Neuronal stem cell (in vitro differentiated cells): ENCODE data around the gene HEXIM2.

ENCODE experiments used
- DNase-seq: peaks from one replicate; pipeline ENCODE4 v3.0.0-alpha.2; 2013; ENCODE audit warnings: low spot score
- H2AFZ ChIP-seq: one replicate; pipeline ENCODE4 v1.6.1; 2013; ENCODE audit warnings: mild to moderate bottlenecking, low read length, inconsistent platforms
- H2AK5ac ChIP-seq: 2 replicates; pipeline ENCODE4 v1.6.1; 2013; ENCODE audit warnings: low read depth, mild to moderate bottlenecking, inconsistent platforms, low read length, moderate library complexity, mixed read lengths
- H2BK120ac ChIP-seq: 2 replicates; pipeline ENCODE4 v1.6.1; 2013; ENCODE audit warnings: low read depth, mild to moderate bottlenecking, inconsistent platforms, low read length, moderate library complexity, mixed read lengths
- H2BK12ac ChIP-seq: one replicate; pipeline ENCODE4 v1.6.1; 2013; ENCODE audit warnings: low read length, inconsistent platforms
- H2BK15ac ChIP-seq: 2 replicates; pipeline ENCODE4 v1.6.1; 2013; ENCODE audit warnings: mild to moderate bottlenecking, low read length, inconsistent platforms, mixed read lengths
- H2BK5ac ChIP-seq: one replicate; pipeline ENCODE4 v1.6.1; 2013; ENCODE audit warnings: inconsistent platforms, mild to moderate bottlenecking, low read length, moderate library complexity
- H3K14ac ChIP-seq: one replicate; pipeline ENCODE4 v1.6.1; 2013; ENCODE audit warnings: low read length, inconsistent platforms
- H3K18ac ChIP-seq: 2 replicates; pipeline ENCODE4 v1.6.1; 2013; ENCODE audit warnings: low read length, inconsistent platforms
- H3K23ac ChIP-seq: 2 replicates; pipeline ENCODE4 v1.6.1; 2013; ENCODE audit warnings: low read depth, mild to moderate bottlenecking, mixed read lengths, low read length, inconsistent platforms; ENCODE audit not compliant: poor library complexity
- H3K27ac ChIP-seq: replicated peaks from 3 replicates; pipeline ENCODE4 v1.5.1; 2013; ENCODE audit warnings: low read length, inconsistent platforms
- H3K27me3 ChIP-seq, 3 experiments: 2 replicates each; pipeline ENCODE4 v1.6.1; 2013; ENCODE audit warnings: low read length in 3 of 3, mild to moderate bottlenecking in 2 of 3, inconsistent platforms in 1 of 3, low read depth in 1 of 3, mixed read lengths in 1 of 3, moderate library complexity in 1 of 3; ENCODE audit not compliant: control insufficient read depth in 3 of 3, insufficient read depth in 3 of 3
- H3K36me3 ChIP-seq, 2 donors: replicated peaks in 1 of 2; 2 replicates each; pipeline ENCODE4 v1.6.1; 2013; ENCODE audit warnings: low read length in 2 of 2; ENCODE audit not compliant: control insufficient read depth in 2 of 2, insufficient read depth in 2 of 2
- H3K4ac ChIP-seq: 2 replicates; pipeline ENCODE4 v1.6.1; 2013; ENCODE audit warnings: inconsistent platforms, mild to moderate bottlenecking, low read length, moderate library complexity
- H3K4me1 ChIP-seq, 2 donors: 1 replicate in 1 of 2; 2 replicates in 1 of 2; pipeline ENCODE4 v1.6.1; 2013; ENCODE audit warnings: low read length in 2 of 2, low read depth in 1 of 2; ENCODE audit not compliant: control insufficient read depth in 2 of 2, insufficient read depth in 1 of 2
- H3K4me2 ChIP-seq: one replicate; pipeline ENCODE4 v1.6.1; 2013; ENCODE audit warnings: mild to moderate bottlenecking, low read length, inconsistent platforms; ENCODE audit not compliant: insufficient read depth, poor library complexity, severe bottlenecking
- H3K4me3 ChIP-seq, 2 donors: 2 replicates each; pipeline ENCODE4 v1.5.1; 2013; ENCODE audit warnings: low read length in 2 of 2, mild to moderate bottlenecking in 2 of 2, inconsistent platforms in 1 of 2, moderate library complexity in 1 of 2
- H3K79me1 ChIP-seq: one replicate; pipeline ENCODE4 v1.6.1; 2013; ENCODE audit warnings: low read depth, mild to moderate bottlenecking, inconsistent platforms, low read length, moderate library complexity
- H3K9ac ChIP-seq: one replicate; pipeline ENCODE4 v1.6.1; 2013; ENCODE audit warnings: mild to moderate bottlenecking, low read depth, low read length, inconsistent platforms; ENCODE audit not compliant: poor library complexity
- H3K9me3 ChIP-seq, 2 donors: replicated peaks in 1 of 2; 2 replicates each; pipeline versions ENCODE3 to v1.6.1; 2013; ENCODE audit warnings: low read length in 2 of 2, mild to moderate bottlenecking in 2 of 2, inconsistent platforms in 1 of 2, low read depth in 1 of 2, mixed read lengths in 1 of 2, moderate library complexity in 1 of 2; ENCODE audit not compliant: control insufficient read depth in 2 of 2, insufficient read depth in 1 of 2
- H4K8ac ChIP-seq: one replicate; pipeline ENCODE4 v1.6.1; 2013; ENCODE audit warnings: low read depth, mild to moderate bottlenecking, inconsistent platforms, low read length, moderate library complexity
- H4K91ac ChIP-seq: one replicate; pipeline ENCODE4 v1.6.1; 2013; ENCODE audit warnings: low read length, low read depth, mild to moderate bottlenecking, inconsistent platforms; ENCODE audit not compliant: poor library complexity
- WGBS, 2 donors: extraction: QIAGEN DNeasy Blood & Tissue Kit; methylation state at CpG; one replicate each; pipeline ENCODE4 v1.1.7; 2013; ENCODE audit warnings: missing lambda C conversion rate in 2 of 2, mixed read lengths in 1 of 2; ENCODE audit not compliant: insufficient read length in 2 of 2, insufficient replicate concordance in 1 of 2; ENCODE audit errors: extremely low coverage in 2 of 2; 5-methylcytosine and 5-hydroxymethylcytosine counted together

The HEXIM2 gene

GRCh38 chr17:45150911-45151809 lies 10.5 kb upstream of the HEXIM2 start:
- Histone ChIP-seq H3K36me3 (peaks cover 0 to 4% of the 10 kb centered on the region in 2 donors), H3K79me1 (peaks cover 7% of the 10 kb centered on the region), H4K91ac (no peak overlapping the region), H3K4me3 (peak overlapping the region in 1 of 2 donors; percentile 98), H3K9me3 (no peaks in the 10 kb centered on the region), H3K27ac (no peak overlapping the region), H2BK15ac (no peak overlapping the region), H3K4ac (no peak overlapping the region), H3K4me2 (no peak overlapping the region), H2BK120ac (no peak overlapping the region), H3K14ac (no peak overlapping the region), H3K9ac (no peak overlapping the region), H3K27me3 (no peaks in the 10 kb centered on the region), H2AK5ac (no peak overlapping the region), H3K18ac (no peak overlapping the region), H3K4me1 (peaks cover 3 to 12% of the 10 kb centered on the region in 2 donors), H2BK12ac (no peak overlapping the region), H2BK5ac (no peak overlapping the region), H2AFZ (no peak overlapping the region), H3K23ac (no peak overlapping the region), H4K8ac (no peak overlapping the region)
- DNase-seq = no peak
- WGBS, 2 donors = no CpG with 5 or more reads among the region's 8 CpGs

DNA sequence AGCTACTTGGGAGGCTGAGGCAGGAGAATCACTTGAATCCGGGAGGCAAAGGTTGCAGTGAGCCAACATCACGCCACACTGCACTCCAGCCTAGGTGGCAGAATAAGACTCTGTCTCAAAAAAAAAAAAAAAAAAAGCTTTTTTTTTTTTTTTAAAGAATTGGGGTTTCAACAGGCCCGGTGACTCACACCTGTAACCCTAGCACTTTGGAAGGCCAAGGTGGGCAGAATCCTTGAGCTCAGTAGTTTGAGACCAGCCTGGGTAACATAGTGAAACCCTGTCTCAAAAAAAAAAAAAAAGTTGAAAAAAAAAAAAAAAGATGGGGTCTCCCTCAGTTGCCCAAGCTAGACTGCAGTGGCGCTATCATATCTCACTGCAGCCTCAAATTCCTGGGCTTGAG lies 6.6 kb upstream of the HEXIM2 start:
- H3K14ac ChIP-seq = no peak overlapping the region
- peaks cover 0 to 18% of the 10 kb centered on the region in 2 donors for H3K36me3 ChIP-seq
- H3K79me1 ChIP-seq = peaks cover 2% of the 10 kb centered on the region
- H3K4ac ChIP-seq = no peak overlapping the region
- H3K9me3 ChIP-seq = no peaks in the 10 kb centered on the region
- H3K18ac ChIP-seq = no peak overlapping the region
- H3K27me3 ChIP-seq = no peaks in the 10 kb centered on the region
- H4K8ac ChIP-seq = no peak overlapping the region
- peaks cover 1 to 11% of the 10 kb centered on the region in 2 donors for H3K4me1 ChIP-seq
- H3K27ac ChIP-seq = no peak overlapping the region
- no peak overlapping the region for H2BK5ac ChIP-seq
- no peak overlapping the region for H3K4me2 ChIP-seq
- no peak overlapping the region for H3K4me3 ChIP-seq
- no peak overlapping the region for H4K91ac ChIP-seq
- no peak overlapping the region for H2BK120ac ChIP-seq
- WGBS, 2 donors = no CpG with 5 or more reads among the region's 4 CpGs
- H3K23ac ChIP-seq = no peak overlapping the region
- H2AFZ ChIP-seq = no peak overlapping the region
- no peak overlapping the region for H2BK15ac ChIP-seq
- no peak overlapping the region for H2BK12ac ChIP-seq
- H3K9ac ChIP-seq = no peak overlapping the region
- no peak for DNase-seq
- no peak overlapping the region for H2AK5ac ChIP-seq

DNA sequence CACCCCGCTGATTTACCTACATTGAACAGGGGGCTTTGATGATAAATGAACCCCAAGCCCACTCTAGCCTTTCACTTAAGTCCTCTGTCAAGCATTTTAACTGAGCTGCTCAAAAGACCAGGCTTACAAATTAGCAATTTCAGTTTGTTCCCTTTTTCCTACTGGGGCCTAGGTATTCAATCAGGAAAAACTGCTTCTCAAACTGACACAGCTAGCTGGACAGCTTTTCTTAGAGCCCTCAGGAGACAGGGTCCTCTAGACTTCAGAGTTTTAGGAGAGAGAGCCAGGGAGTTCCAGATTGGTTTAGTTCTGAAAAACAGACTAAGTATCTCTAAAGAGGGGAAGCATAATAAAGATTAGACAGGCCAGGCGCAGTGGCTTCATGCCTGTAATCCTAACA lies 6.2 kb upstream of the HEXIM2 start:
- Histone ChIP-seq H2BK5ac (no peak overlapping the region), H2BK12ac (no peak overlapping the region), H3K27ac (no peak overlapping the region), H3K79me1 (peaks cover 2% of the 10 kb centered on the region), H3K23ac (no peak overlapping the region), H3K4me2 (no peak overlapping the region), H4K91ac (no peak overlapping the region), H3K14ac (no peak overlapping the region), H3K36me3 (peaks cover 0 to 16% of the 10 kb centered on the region in 2 donors), H3K18ac (no peak overlapping the region), H2BK120ac (no peak overlapping the region), H2AK5ac (no peak overlapping the region), H2BK15ac (no peak overlapping the region), H3K4ac (no peak overlapping the region), H3K4me3 (no peak overlapping the region), H3K9ac (no peak overlapping the region), H4K8ac (no peak overlapping the region), H2AFZ (no peak overlapping the region), H3K4me1 (peaks cover 1 to 11% of the 10 kb centered on the region in 2 donors), H3K27me3 (no peaks in the 10 kb centered on the region), H3K9me3 (no peaks in the 10 kb centered on the region)
- DNase-seq = no peak
- WGBS, 2 donors = no CpG with 5 or more reads among the region's 2 CpGs

DNA sequence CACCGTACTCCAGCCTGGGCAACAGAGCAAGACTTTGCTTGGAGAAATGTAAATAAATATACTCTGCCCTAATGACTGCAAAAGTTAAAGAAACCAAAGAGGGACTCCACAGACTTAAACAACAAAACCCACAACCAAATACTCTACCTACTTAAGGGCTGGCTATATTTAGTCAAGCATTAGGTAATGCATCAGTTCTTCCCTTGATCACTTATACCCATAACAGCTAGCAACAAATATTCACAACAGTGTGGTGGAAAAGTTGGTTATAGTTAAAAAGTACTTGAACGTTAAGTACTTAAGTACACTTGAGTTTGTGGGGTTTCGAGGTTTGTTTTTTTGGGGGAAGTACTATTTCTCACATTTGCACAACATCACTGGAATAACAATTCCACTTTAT lies 5.4 kb upstream of the HEXIM2 start:
- H3K27ac ChIP-seq = no peak overlapping the region
- H3K4me2 ChIP-seq = no peak overlapping the region
- H3K9me3 ChIP-seq = no peaks in the 10 kb centered on the region
- H2BK120ac ChIP-seq = no peak overlapping the region
- no peak overlapping the region for H4K91ac ChIP-seq
- H4K8ac ChIP-seq = no peak overlapping the region
- no peak for DNase-seq
- H3K23ac ChIP-seq = no peak overlapping the region
- WGBS, 2 donors = no CpG with 5 or more reads among the region's 3 CpGs
- no peak overlapping the region for H2BK5ac ChIP-seq
- H3K4me3 ChIP-seq = no peak overlapping the region
- H2AK5ac ChIP-seq = no peak overlapping the region
- no peak overlapping the region for H2BK12ac ChIP-seq
- no peak overlapping the region for H3K18ac ChIP-seq
- no peak overlapping the region for H2AFZ ChIP-seq
- no peak overlapping the region for H3K14ac ChIP-seq
- no peaks in the 10 kb centered on the region for H3K27me3 ChIP-seq
- peaks cover 1 to 6% of the 10 kb centered on the region in 2 donors for H3K4me1 ChIP-seq
- H3K79me1 ChIP-seq = peaks cover 2% of the 10 kb centered on the region
- peaks cover 0 to 15% of the 10 kb centered on the region in 2 donors for H3K36me3 ChIP-seq
- H3K4ac ChIP-seq = no peak overlapping the region
- H2BK15ac ChIP-seq = no peak overlapping the region
- H3K9ac ChIP-seq = no peak overlapping the region
